Transverse colon (tissue), 4 donors: Measurements from ENCODE around the gene FBLN7. TPM values are rescaled to one million over a fixed set of nuclear protein-coding genes. Genes with fewer than 3 reads are reported as not detected.

Experiments
- DNase-seq: peaks from one replicate; pipeline ENCODE4 v3.0.0-alpha.2; 2019
- H3K27ac ChIP-seq, 4 donors: fragments of 200-600 bp; sonication (generic); 2 replicates each; pipeline ENCODE4 v1.5.1; 2016 to 2018; ENCODE audit warnings: inconsistent platforms in 4 of 4
- H3K27me3 ChIP-seq: fragments of 200-600 bp; sonication (generic); 2 replicates; pipeline ENCODE4 v1.5.1; 2017; ENCODE audit warnings: inconsistent platforms
- H3K36me3 ChIP-seq, 4 donors: fragments of 200-600 bp; sonication (generic); 2 replicates each; pipeline ENCODE4 v1.5.1; 2017 to 2019; ENCODE audit warnings: inconsistent platforms in 4 of 4
- H3K4me1 ChIP-seq, 4 donors: fragments of 200-600 bp; sonication (generic); 2 replicates each; pipeline ENCODE4 v1.5.1; 2017 to 2020; ENCODE audit warnings: inconsistent platforms in 4 of 4
- H3K4me3 ChIP-seq, 4 donors: fragments of 200-600 bp; sonication (generic); 1 replicate in 1 of 4; 2 replicates in 3 of 4; pipeline versions ENCODE4 v1.5.1 to v1.6.1; 2017 to 2019; ENCODE audit warnings: inconsistent platforms in 4 of 4
- H3K9me3 ChIP-seq, 2 donors: fragments of 200-600 bp; sonication (generic); 2 replicates each; pipeline ENCODE4 v1.5.1; 2017 to 2019; ENCODE audit warnings: inconsistent platforms in 2 of 2
- EP300 ChIP-seq: sonication (generic); formaldehyde crosslinking; IDR thresholded peaks from one replicate; pipeline ENCODE4 v1.6.1; 2017; ENCODE audit warnings: antibody characterized with exemption, low read depth
- POLR2A ChIP-seq: fragments of 450-650 bp; IDR thresholded peaks from one replicate; pipeline ENCODE4 v1.6.1; 2016; ENCODE audit warnings: antibody characterized with exemption, mild to moderate bottlenecking, moderate library complexity
- POLR2AphosphoS5 ChIP-seq, 3 donors: sonication (generic); formaldehyde crosslinking; IDR thresholded peaks; one replicate each; pipeline ENCODE4 v1.6.1; 2016; ENCODE audit warnings: antibody characterized with exemption in 3 of 3
- WGBS, 2 donors: methylation state at CpG; one replicate each; pipeline ENCODE4 v1.1.5; 2018; ENCODE audit warnings: low coverage in 1 of 2; 5-methylcytosine and 5-hydroxymethylcytosine counted together
- in situ Hi-C, 4 donors: fragments of 200-750 bp; cut with MboI; loops; one replicate each; pipeline versions ENCODE4 v1.15.0 to v1.15.1; 2017; ENCODE audit warnings: low sequenced_read_pairs in 3 of 4, low pct_ligation_motif_present in 1 of 4, low pct_unique_long_range_greater_than_20kb in 1 of 4
- intact Hi-C: fragments of 100-400 bp; cut with DNase I; formaldehyde crosslinking; loops from one replicate; pipeline ENCODE4 v1.15.1; 2023; ENCODE audit warnings: low total_unique reads
- total RNA-seq, 4 donors: library from RNA; depleted of rRNA; stranded (reverse); fragments of >200 nt; gene quantifications; one replicate each; pipeline ENCODE4 v1.1.0, GENCODE V29; 2016
- TF ChIP-seq, protein P1 (sequence below), 5 experiments: fragments of 200-600 bp in 3 of 5; fragments of 450-650 bp in 2 of 5; sonication (generic) in 3 of 5; IDR thresholded peaks; 1 replicate in 2 of 5; 2 replicates in 3 of 5; pipeline ENCODE4 v1.5.1; 2016 to 2017; ENCODE audit warnings: antibody characterized with exemption in 5 of 5, inconsistent platforms in 3 of 5, mild to moderate bottlenecking in 2 of 5, moderate library complexity in 1 of 5

The FBLN7 gene
- total RNA-seq, 4 donors from 2014 or later: 1.2 to 2.9 TPM; not detected in 2

DNA sequence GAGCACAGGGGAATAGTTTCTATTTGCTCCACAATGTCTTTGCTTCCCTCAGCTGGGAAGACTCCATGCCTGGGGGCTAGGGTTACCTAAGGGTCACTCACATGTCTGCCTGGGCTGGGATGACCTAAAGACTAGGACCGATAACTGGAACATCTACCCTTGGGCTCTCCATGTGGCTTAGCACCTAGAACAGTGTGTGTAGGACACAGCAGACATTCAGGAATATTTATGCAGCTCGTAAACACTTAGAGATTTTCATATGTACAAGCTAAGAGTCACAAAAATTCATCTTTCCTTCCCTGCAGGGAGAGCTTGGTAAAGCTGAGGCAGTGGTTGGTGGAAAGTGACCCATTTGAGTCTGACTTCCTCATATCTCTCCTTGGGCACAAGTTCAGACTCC is 55.8 kb downstream of the FBLN7 start:
- Histone ChIP-seq H3K4me3 (no peak overlapping the region), H3K27ac (no peak overlapping the region), H3K36me3 (no peaks in the 10 kb centered on the region), H3K4me1 (no peaks in the 10 kb centered on the region), H3K27me3 (no peaks in the 10 kb centered on the region), H3K9me3 (no peaks in the 10 kb centered on the region)
- no peak for DNase-seq
- in situ Hi-C loops (no loop called here), intact Hi-C loops (no loop called here)
- TF ChIP-seq POLR2AphosphoS5 (IDR thresholded peaks at IDR 0.05) (no peak), POLR2A (no peak), EP300 (no peak)
- TF ChIP-seq, protein P1, sequence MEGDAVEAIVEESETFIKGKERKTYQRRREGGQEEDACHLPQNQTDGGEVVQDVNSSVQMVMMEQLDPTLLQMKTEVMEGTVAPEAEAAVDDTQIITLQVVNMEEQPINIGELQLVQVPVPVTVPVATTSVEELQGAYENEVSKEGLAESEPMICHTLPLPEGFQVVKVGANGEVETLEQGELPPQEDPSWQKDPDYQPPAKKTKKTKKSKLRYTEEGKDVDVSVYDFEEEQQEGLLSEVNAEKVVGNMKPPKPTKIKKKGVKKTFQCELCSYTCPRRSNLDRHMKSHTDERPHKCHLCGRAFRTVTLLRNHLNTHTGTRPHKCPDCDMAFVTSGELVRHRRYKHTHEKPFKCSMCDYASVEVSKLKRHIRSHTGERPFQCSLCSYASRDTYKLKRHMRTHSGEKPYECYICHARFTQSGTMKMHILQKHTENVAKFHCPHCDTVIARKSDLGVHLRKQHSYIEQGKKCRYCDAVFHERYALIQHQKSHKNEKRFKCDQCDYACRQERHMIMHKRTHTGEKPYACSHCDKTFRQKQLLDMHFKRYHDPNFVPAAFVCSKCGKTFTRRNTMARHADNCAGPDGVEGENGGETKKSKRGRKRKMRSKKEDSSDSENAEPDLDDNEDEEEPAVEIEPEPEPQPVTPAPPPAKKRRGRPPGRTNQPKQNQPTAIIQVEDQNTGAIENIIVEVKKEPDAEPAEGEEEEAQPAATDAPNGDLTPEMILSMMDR (IDR thresholded peaks at IDR 0.05): no peak
- WGBS, 2 donors: 80 to 83% methylated on average over 1 to 2 of the region's 2 CpGs

DNA sequence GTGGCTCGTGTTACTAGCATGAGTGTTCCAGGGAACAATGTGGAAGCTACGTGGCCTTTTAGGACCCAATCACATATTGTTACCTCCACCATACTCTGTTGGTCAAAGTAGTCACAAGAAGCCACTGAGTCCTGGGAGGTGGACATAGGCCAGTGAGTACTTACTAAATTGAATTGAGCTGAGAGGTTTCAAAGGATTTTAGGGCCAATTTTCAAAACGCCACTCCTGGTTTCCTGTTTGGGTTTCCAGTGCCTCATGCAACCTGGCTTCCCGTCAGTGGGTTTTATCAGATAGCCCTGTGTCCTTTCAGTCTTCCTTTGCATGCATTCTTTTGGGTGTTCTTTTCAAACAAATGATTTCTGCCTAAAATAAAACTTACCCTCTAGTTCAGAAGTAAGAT is 56.3 kb downstream of the FBLN7 start:
- H3K4me3 ChIP-seq: no peak overlapping the region
- H3K27ac ChIP-seq: no peak overlapping the region
- in situ Hi-C loops: no loop called here
- DNase-seq: no peak
- no peaks in the 10 kb centered on the region for H3K4me1 ChIP-seq
- H3K9me3 ChIP-seq: no peaks in the 10 kb centered on the region
- no peaks in the 10 kb centered on the region for H3K27me3 ChIP-seq
- TF ChIP-seq POLR2AphosphoS5 (IDR thresholded peaks at IDR 0.05): no peak
- TF ChIP-seq POLR2A: no peak
- no peak for TF ChIP-seq EP300
- TF ChIP-seq, protein P1 (IDR thresholded peaks at IDR 0.05): no peak
- H3K36me3 ChIP-seq: no peaks in the 10 kb centered on the region
- intact Hi-C loops: no loop called here
- WGBS, 2 donors: 67 to 74% methylated on average over 1 to 4 of the region's 4 CpGs

DNA sequence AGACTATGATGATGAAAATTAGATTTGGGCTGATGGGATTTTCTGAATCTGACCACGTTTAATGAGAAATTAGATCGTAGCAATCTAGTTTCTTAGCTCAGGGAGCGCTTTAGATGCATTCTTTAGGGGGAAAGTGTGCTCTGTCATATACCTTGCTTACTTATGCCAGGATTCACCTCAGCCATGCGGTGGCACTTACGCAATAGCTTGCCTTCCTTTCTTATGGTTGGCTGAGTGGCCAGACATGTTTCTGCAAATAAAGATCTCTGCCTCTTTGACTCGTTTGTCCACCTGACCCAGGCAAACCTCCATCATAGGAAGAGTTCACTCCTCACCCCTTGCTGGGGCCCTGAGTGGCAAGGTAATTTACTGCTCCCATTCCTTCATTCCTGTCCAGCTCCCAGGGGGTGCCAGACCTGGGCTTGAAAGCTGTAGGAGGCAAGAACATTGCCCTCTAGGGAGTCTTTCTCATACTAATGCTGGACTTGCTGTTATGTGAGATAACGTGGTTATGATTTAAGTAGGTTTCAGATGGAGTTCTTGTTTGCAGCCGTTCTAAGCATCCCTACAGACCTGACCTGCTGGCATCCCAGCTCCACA is 57.1 kb downstream of the FBLN7 start:
- 85 to 88% methylated on average over 4 to 8 of the region's 8 CpGs for WGBS, 2 donors
- Histone ChIP-seq H3K27me3 (no peaks in the 10 kb centered on the region), H3K36me3 (no peaks in the 10 kb centered on the region), H3K27ac (no peak overlapping the region), H3K4me1 (no peaks in the 10 kb centered on the region), H3K9me3 (no peaks in the 10 kb centered on the region), H3K4me3 (no peak overlapping the region)
- intact Hi-C loops: no loop called here
- TF ChIP-seq POLR2AphosphoS5 (IDR thresholded peaks at IDR 0.05) (no peak), EP300 (no peak), POLR2A (no peak)
- TF ChIP-seq, protein P1 (IDR thresholded peaks at IDR 0.05): no peak
- DNase-seq: no peak
- in situ Hi-C loops: no loop called here

DNA sequence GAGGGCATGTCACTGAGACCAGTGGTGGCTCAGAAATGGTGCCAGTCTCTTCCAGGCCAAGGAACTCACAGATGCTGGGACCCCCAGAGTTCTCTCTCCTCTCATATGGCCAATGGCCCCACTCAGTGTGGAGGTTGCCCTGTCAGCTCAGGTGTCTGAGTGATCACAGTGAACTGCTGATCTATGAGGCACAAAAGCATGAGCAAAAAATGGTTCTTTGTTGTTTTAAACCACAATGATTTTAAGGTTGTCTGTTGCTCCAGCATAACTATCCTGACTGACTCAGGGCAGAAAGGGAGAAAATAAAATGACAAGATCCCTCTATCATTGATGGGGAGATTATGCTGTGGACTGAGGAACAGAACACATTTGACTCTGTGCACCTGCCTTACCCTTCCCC is 57.8 kb downstream of the FBLN7 start:
- Histone ChIP-seq H3K36me3 (no peaks in the 10 kb centered on the region), H3K27ac (no peak overlapping the region), H3K27me3 (no peaks in the 10 kb centered on the region), H3K4me3 (no peak overlapping the region), H3K4me1 (no peaks in the 10 kb centered on the region), H3K9me3 (no peaks in the 10 kb centered on the region)
- no peak for DNase-seq
- intact Hi-C loops (no loop called here), in situ Hi-C loops (no loop called here)
- TF ChIP-seq POLR2A (no peak), EP300 (no peak), POLR2AphosphoS5 (IDR thresholded peaks at IDR 0.05) (no peak)
- TF ChIP-seq, protein P1 (IDR thresholded peaks at IDR 0.05): no peak
